ENCODE data around the gene TGFB1.

DNA sequence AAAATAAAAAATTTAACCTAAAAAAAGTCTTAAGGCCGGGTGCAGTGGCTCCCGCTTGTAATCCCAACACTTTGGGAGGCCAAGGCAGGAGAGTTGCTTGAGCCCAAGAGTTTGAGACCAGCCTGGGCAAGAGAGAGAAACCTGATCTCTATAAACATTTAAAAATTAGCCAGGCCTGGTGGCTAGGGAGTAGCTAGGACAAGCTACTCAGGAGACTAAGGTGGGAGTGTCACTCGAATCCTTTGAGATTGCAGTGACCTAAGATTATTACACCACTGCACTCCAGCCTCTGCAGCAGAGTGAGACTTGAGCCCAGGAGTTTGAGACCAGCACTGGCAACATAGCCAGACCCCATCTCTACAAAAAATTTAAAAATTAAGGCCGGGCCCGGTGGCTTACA is 42.6 kb downstream of the TGFB1 start:
- TF ChIP-seq, protein P1, sequence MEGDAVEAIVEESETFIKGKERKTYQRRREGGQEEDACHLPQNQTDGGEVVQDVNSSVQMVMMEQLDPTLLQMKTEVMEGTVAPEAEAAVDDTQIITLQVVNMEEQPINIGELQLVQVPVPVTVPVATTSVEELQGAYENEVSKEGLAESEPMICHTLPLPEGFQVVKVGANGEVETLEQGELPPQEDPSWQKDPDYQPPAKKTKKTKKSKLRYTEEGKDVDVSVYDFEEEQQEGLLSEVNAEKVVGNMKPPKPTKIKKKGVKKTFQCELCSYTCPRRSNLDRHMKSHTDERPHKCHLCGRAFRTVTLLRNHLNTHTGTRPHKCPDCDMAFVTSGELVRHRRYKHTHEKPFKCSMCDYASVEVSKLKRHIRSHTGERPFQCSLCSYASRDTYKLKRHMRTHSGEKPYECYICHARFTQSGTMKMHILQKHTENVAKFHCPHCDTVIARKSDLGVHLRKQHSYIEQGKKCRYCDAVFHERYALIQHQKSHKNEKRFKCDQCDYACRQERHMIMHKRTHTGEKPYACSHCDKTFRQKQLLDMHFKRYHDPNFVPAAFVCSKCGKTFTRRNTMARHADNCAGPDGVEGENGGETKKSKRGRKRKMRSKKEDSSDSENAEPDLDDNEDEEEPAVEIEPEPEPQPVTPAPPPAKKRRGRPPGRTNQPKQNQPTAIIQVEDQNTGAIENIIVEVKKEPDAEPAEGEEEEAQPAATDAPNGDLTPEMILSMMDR (IDR thresholded peaks at IDR 0.05), result no peak
- TF ChIP-seq EP300 (IDR thresholded peaks at IDR 0.05) (no peak), POLR2A (IDR thresholded peaks at IDR 0.05) (no peak), POLR2AphosphoS5 (IDR thresholded peaks at IDR 0.05) (no peak)
